GM19395 (cell line): ENCODE data around the gene OMG.
"Not testable (repeated sequence)": the region's sequence is repeated elsewhere in the genome, so short reads cannot be mapped to it uniquely, and the experiment has no call there.

Source experiments
- ATAC-seq: cut with Tn5 transposase; IDR thresholded peaks from one replicate; pipeline ENCODE4 v1.9.1; 2021; ENCODE audit warnings: mild to moderate bottlenecking, moderate library complexity; ENCODE audit not compliant: unreplicated experiment

The OMG gene

GRCh38 chr17:31266042-31266441 lies 31.0 kb downstream of the OMG start:
- ATAC-seq = no peak

GRCh38 chr17:31262923-31263322 lies 34.1 kb downstream of the OMG start:
- not testable (repeated sequence) for ATAC-seq

- no peak for ATAC-seq
These were observed 35.4 kb downstream of the OMG start for GRCh38 chr17:31261601-31262000.

GRCh38 chr17:31260151-31260550 lies 36.9 kb downstream of the OMG start:
- no peak for ATAC-seq

GRCh38 chr17:31256936-31257335 lies 40.1 kb downstream of the OMG start:
- no peak for ATAC-seq

- no peak for ATAC-seq
These were observed 42.4 kb downstream of the OMG start for GRCh38 chr17:31254654-31255053.

GRCh38 chr17:31252741-31253140 lies 44.3 kb downstream of the OMG start:
- no peak for ATAC-seq

GRCh38 chr17:31251970-31252328 lies 45.1 kb downstream of the OMG start:
- no peak for ATAC-seq

GRCh38 chr17:31251105-31251969 lies 45.7 kb downstream of the OMG start:
- ATAC-seq = no peak

GRCh38 chr17:31250229-31250628 lies 46.8 kb downstream of the OMG start:
- ATAC-seq = no peak

- no peak for ATAC-seq
These were observed 47.3 kb downstream of the OMG start for GRCh38 chr17:31249835-31250141.

- no peak for ATAC-seq
These were observed 47.8 kb downstream of the OMG start for GRCh38 chr17:31248986-31249834.
